Measurements from ENCODE around the gene CSF1R. TPM values are rescaled to one million over a fixed set of nuclear protein-coding genes. Genes with fewer than 3 reads are reported as not detected.
A peak's percentile ranks its signal among the peaks of the same experiment; 100 is the strongest.

CSF1R gene
- total and polyA plus RNA-seq, 5 experiments from 2014 or later = 0.07 to 1.5 (median 0.82) TPM

GRCh38 chr5:150082374-150082773, 4.0 kb downstream of the CSF1R start:
- DNase-seq (peak in 1 of 10 donors; percentile 7), ATAC-seq (no peak)
- POLR2A ChIA-PET = no interaction called here
- H3K27ac Mint-ChIP-seq = peak overlapping the region in 1 of 10 donors; percentile 47
- peaks cover 14 to 44% (median 28%) of the 10 kb centered on the region in 5 donors for H3K27me3 Mint-ChIP-seq
- H3K36me3 Mint-ChIP-seq = no peaks in the 10 kb centered on the region
- no peaks in the 10 kb centered on the region for H3K9me3 Mint-ChIP-seq
- H3K4me1 Mint-ChIP-seq = peaks cover 3 to 24% (median 13%) of the 10 kb centered on the region in 4 donors
- H3K4me3 Mint-ChIP-seq = peak overlapping the region in 2 of 10 donors; percentile 26 to 28

- Mint-ChIP-seq H3K27ac (peak overlapping the region in 1 of 10 donors; percentile 47), H3K4me3 (peak overlapping the region in 2 of 10 donors; percentile 26 to 28), H3K9me3 (no peaks in the 10 kb centered on the region), H3K4me1 (peaks cover 3 to 24% (median 13%) of the 10 kb centered on the region in 4 donors), H3K36me3 (no peaks in the 10 kb centered on the region), H3K27me3 (peaks cover 10 to 39% (median 28%) of the 10 kb centered on the region in 5 donors)
- peak in 2 of 10 donors; percentile 18 to 25 for DNase-seq
- peak; percentile 35 to 56 for ATAC-seq
- POLR2A ChIA-PET = no interaction called here
These were observed 4.6 kb downstream of the CSF1R start for GRCh38 chr5:150081541-150082283.

- peaks cover 10 to 30% (median 23%) of the 10 kb centered on the region in 5 donors for H3K27me3 Mint-ChIP-seq
- DNase-seq = peak in 1 of 10 donors; percentile 7
- POLR2A ChIA-PET = no interaction called here
- no peak overlapping the region for H3K4me3 Mint-ChIP-seq
- peaks cover 3 to 24% (median 13%) of the 10 kb centered on the region in 4 donors for H3K4me1 Mint-ChIP-seq
- no peaks in the 10 kb centered on the region for H3K36me3 Mint-ChIP-seq
- H3K27ac Mint-ChIP-seq = peak overlapping the region in 1 of 10 donors; percentile 19
- H3K9me3 Mint-ChIP-seq = no peaks in the 10 kb centered on the region
- ATAC-seq = no peak
These were observed 5.5 kb downstream of the CSF1R start for GRCh38 chr5:150080696-150081435.

- Mint-ChIP-seq H3K27me3 (peaks cover 10 to 23% (median 18%) of the 10 kb centered on the region in 5 donors), H3K27ac (no peak overlapping the region), H3K4me3 (no peak overlapping the region), H3K9me3 (no peaks in the 10 kb centered on the region), H3K4me1 (peaks cover 3 to 24% (median 13%) of the 10 kb centered on the region in 4 donors), H3K36me3 (no peaks in the 10 kb centered on the region)
- POLR2A ChIA-PET = no interaction called here
- ATAC-seq (no peak), DNase-seq (peak in 1 of 10 donors; percentile 6)
These were observed 6.4 kb downstream of the CSF1R start for GRCh38 chr5:150079909-150080461.

GRCh38 chr5:150078802-150079689, 7.3 kb downstream of the CSF1R start:
- POLR2A ChIA-PET = no interaction called here
- Mint-ChIP-seq H3K27me3 (peaks cover 10 to 21% (median 18%) of the 10 kb centered on the region in 5 donors), H3K36me3 (no peaks in the 10 kb centered on the region), H3K4me3 (no peak overlapping the region), H3K9me3 (no peaks in the 10 kb centered on the region), H3K4me1 (peaks cover 3 to 24% (median 13%) of the 10 kb centered on the region in 4 donors), H3K27ac (no peak overlapping the region)
- peak in 2 of 10 donors; percentile 6 to 40 for DNase-seq
- no peak for ATAC-seq

- Mint-ChIP-seq H3K27me3 (peaks cover 3 to 13% (median 10%) of the 10 kb centered on the region in 5 donors), H3K27ac (no peak overlapping the region), H3K9me3 (no peaks in the 10 kb centered on the region), H3K36me3 (no peaks in the 10 kb centered on the region), H3K4me1 (peaks cover under 1 to 19% (median 11%) of the 10 kb centered on the region in 4 donors), H3K4me3 (no peak overlapping the region)
- ATAC-seq (no peak), DNase-seq (peak in 2 of 10 donors; percentile 2 to 42)
- POLR2A ChIA-PET = no interaction called here
These were observed 8.2 kb downstream of the CSF1R start for GRCh38 chr5:150077996-150078801.

- peak in 2 of 10 donors; percentile 6 to 21 for DNase-seq
- POLR2A ChIA-PET = no interaction called here
- H3K36me3 Mint-ChIP-seq = no peaks in the 10 kb centered on the region
These were observed 9.3 kb downstream of the CSF1R start for GRCh38 chr5:150077060-150077459.

GRCh38 chr5:150075806-150076205, 10.5 kb downstream of the CSF1R start:
- POLR2A ChIA-PET = no interaction called here
- DNase-seq (no peak), ATAC-seq (no peak)
- Mint-ChIP-seq H3K9me3 (no peaks in the 10 kb centered on the region), H3K27me3 (peaks cover 0 to 7% (median 3%) of the 10 kb centered on the region in 5 donors), H3K4me3 (no peak overlapping the region), H3K4me1 (peaks cover 0 to 1% (median 0%) of the 10 kb centered on the region in 4 donors), H3K27ac (no peak overlapping the region), H3K36me3 (no peaks in the 10 kb centered on the region)

More at GRCh38 chr5:150077060-150077459, 9.3 kb downstream of the CSF1R start:
- no peak overlapping the region for H3K4me3 Mint-ChIP-seq
- ATAC-seq = no peak
- peaks cover 0 to 10% (median 4%) of the 10 kb centered on the region in 4 donors for H3K4me1 Mint-ChIP-seq
- no peak overlapping the region for H3K27ac Mint-ChIP-seq
- H3K9me3 Mint-ChIP-seq = no peaks in the 10 kb centered on the region
- H3K27me3 Mint-ChIP-seq = peaks cover under 1 to 7% (median 3%) of the 10 kb centered on the region in 5 donors

GRCh38 chr5:150075233-150075632, 11.1 kb downstream of the CSF1R start:
- POLR2A ChIA-PET = no interaction called here

GRCh38 chr5:150073677-150074076, 12.7 kb downstream of the CSF1R start:
- H3K4me3 Mint-ChIP-seq = no peak overlapping the region
- DNase-seq (no peak), ATAC-seq (no peak)
- no peaks in the 10 kb centered on the region for H3K9me3 Mint-ChIP-seq
- H3K27me3 Mint-ChIP-seq = peaks cover 0 to 6% (median 0%) of the 10 kb centered on the region in 5 donors
- no peaks in the 10 kb centered on the region for H3K4me1 Mint-ChIP-seq
- POLR2A ChIA-PET = no interaction called here
- H3K27ac Mint-ChIP-seq = no peak overlapping the region
- no peaks in the 10 kb centered on the region for H3K36me3 Mint-ChIP-seq

More at GRCh38 chr5:150075233-150075632, 11.1 kb downstream of the CSF1R start:
- peaks cover 0 to 7% (median 3%) of the 10 kb centered on the region in 5 donors for H3K27me3 Mint-ChIP-seq
- H3K9me3 Mint-ChIP-seq = no peaks in the 10 kb centered on the region
- ATAC-seq = no peak
- H3K36me3 Mint-ChIP-seq = no peaks in the 10 kb centered on the region
- H3K4me1 Mint-ChIP-seq = peaks cover 0 to 1% (median 0%) of the 10 kb centered on the region in 4 donors
- DNase-seq = peak in 1 of 10 donors; percentile 8
- H3K4me3 Mint-ChIP-seq = no peak overlapping the region
- no peak overlapping the region for H3K27ac Mint-ChIP-seq

- Mint-ChIP-seq H3K27ac (no peak overlapping the region), H3K4me3 (no peak overlapping the region), H3K4me1 (no peaks in the 10 kb centered on the region), H3K36me3 (no peaks in the 10 kb centered on the region), H3K27me3 (peaks cover 0 to under 1% (median 0%) of the 10 kb centered on the region in 5 donors), H3K9me3 (no peaks in the 10 kb centered on the region)
- DNase-seq = no peak
- ATAC-seq = no peak
- POLR2A ChIA-PET = interaction anchor here (0.6 kb wide), 1 partner anchor 1461 kb away, joined by 4 read pairs; no protein-coding TSS in a partner anchor
These were observed 13.2 kb downstream of the CSF1R start for GRCh38 chr5:150073086-150073625.

Measured in naive thymus-derived CD8-positive, alpha-beta T cell (primary cell).